Measurements from ENCODE around the gene SERPINE3.

GRCh38 chr13:51303063-51303552 lies 36.4 kb upstream of the SERPINE3 start:
- TF ChIP-seq SIN3A (IDR thresholded peaks at IDR 0.05; ENCODE audit: borderline replicate concordance, insufficient read depth, low read length): no peak
- TF ChIP-seq TAF1 (IDR thresholded peaks at IDR 0.05; ENCODE audit: borderline replicate concordance, insufficient read depth, low read length): no peak
